ENCODE measurements around the gene SDC3. TPM values are rescaled to one million over a fixed set of nuclear protein-coding genes. Genes with fewer than 3 reads are reported as not detected.

Gene SDC3
- total RNA-seq, 1 experiment from 2014 or later = 15.0 TPM

- in situ Hi-C loops (cut with HindIII; ENCODE audit: low pct_unique_long_range_greater_than_20kb, low sequenced_read_pairs) = no loop called here
- DNase-seq (ENCODE audit: low read depth) = no peak
Observed at GRCh38 chr1:30883389-30884172, 25.0 kb downstream of the SDC3 start.

GRCh38 chr1:30882678-30883388 lies 25.7 kb downstream of the SDC3 start:
- in situ Hi-C loops (cut with HindIII; ENCODE audit: low pct_unique_long_range_greater_than_20kb, low sequenced_read_pairs) = no loop called here
- no peak for DNase-seq (ENCODE audit: low read depth)

GRCh38 chr1:30881319-30882181 lies 27.0 kb downstream of the SDC3 start:
- no peak for DNase-seq (ENCODE audit: low read depth)
- in situ Hi-C loops (cut with HindIII; ENCODE audit: low pct_unique_long_range_greater_than_20kb, low sequenced_read_pairs) = no loop called here

GRCh38 chr1:30880678-30881318 lies 27.8 kb downstream of the SDC3 start:
- no peak for DNase-seq (ENCODE audit: low read depth)
- in situ Hi-C loops (cut with HindIII; ENCODE audit: low pct_unique_long_range_greater_than_20kb, low sequenced_read_pairs) = no loop called here

- in situ Hi-C loops (cut with HindIII; ENCODE audit: low pct_unique_long_range_greater_than_20kb, low sequenced_read_pairs) = no loop called here
- no peak for DNase-seq (ENCODE audit: low read depth)
Observed at GRCh38 chr1:30879940-30880677, 28.4 kb downstream of the SDC3 start.

GRCh38 chr1:30879126-30879786 lies 29.3 kb downstream of the SDC3 start:
- in situ Hi-C loops (cut with HindIII; ENCODE audit: low pct_unique_long_range_greater_than_20kb, low sequenced_read_pairs) = no loop called here
- DNase-seq (ENCODE audit: low read depth) = no peak

GRCh38 chr1:30878559-30878958 lies 30.0 kb downstream of the SDC3 start:
- in situ Hi-C loops (cut with HindIII; ENCODE audit: low pct_unique_long_range_greater_than_20kb, low sequenced_read_pairs) = no loop called here
- no peak for DNase-seq (ENCODE audit: low read depth)

GRCh38 chr1:30878016-30878415 lies 30.5 kb downstream of the SDC3 start:
- in situ Hi-C loops (cut with HindIII; ENCODE audit: low pct_unique_long_range_greater_than_20kb, low sequenced_read_pairs) = no loop called here
- DNase-seq (ENCODE audit: low read depth) = no peak

GRCh38 chr1:30877205-30877912 lies 31.2 kb downstream of the SDC3 start:
- in situ Hi-C loops (cut with HindIII; ENCODE audit: low pct_unique_long_range_greater_than_20kb, low sequenced_read_pairs) = no loop called here
- DNase-seq (ENCODE audit: low read depth) = no peak

GRCh38 chr1:30876451-30877204 lies 31.9 kb downstream of the SDC3 start:
- DNase-seq (ENCODE audit: low read depth) = no peak
- in situ Hi-C loops (cut with HindIII; ENCODE audit: low pct_unique_long_range_greater_than_20kb, low sequenced_read_pairs) = no loop called here

- in situ Hi-C loops (cut with HindIII; ENCODE audit: low pct_unique_long_range_greater_than_20kb, low sequenced_read_pairs) = no loop called here
- DNase-seq (ENCODE audit: low read depth) = no peak
Observed at GRCh38 chr1:30875916-30876315, 32.6 kb downstream of the SDC3 start.

GRCh38 chr1:30875197-30875596 lies 33.4 kb downstream of the SDC3 start:
- in situ Hi-C loops (cut with HindIII; ENCODE audit: low pct_unique_long_range_greater_than_20kb, low sequenced_read_pairs) = no loop called here
- no peak for DNase-seq (ENCODE audit: low read depth)

GRCh38 chr1:30874176-30874575 lies 34.4 kb downstream of the SDC3 start:
- in situ Hi-C loops (cut with HindIII; ENCODE audit: low pct_unique_long_range_greater_than_20kb, low sequenced_read_pairs) = no loop called here
- DNase-seq (ENCODE audit: low read depth) = no peak

- DNase-seq (ENCODE audit: low read depth) = no peak
- in situ Hi-C loops (cut with HindIII; ENCODE audit: low pct_unique_long_range_greater_than_20kb, low sequenced_read_pairs) = no loop called here
Observed at GRCh38 chr1:30872948-30873263, 35.7 kb downstream of the SDC3 start.

- in situ Hi-C loops (cut with HindIII; ENCODE audit: low pct_unique_long_range_greater_than_20kb, low sequenced_read_pairs) = no loop called here
- DNase-seq (ENCODE audit: low read depth) = peak; percentile 32
Observed at GRCh38 chr1:30872033-30872947, 36.3 kb downstream of the SDC3 start.
